PC-3 (cell line): ENCODE data around the gene LRRC51. TPM values are rescaled to one million over a fixed set of nuclear protein-coding genes. Genes with fewer than 3 reads are reported as not detected.

Experiments used
- ATAC-seq: fragments of 200-7000 bp; cut with Tn5 transposase; 2 replicates; pipeline ENCODE4 v1.9.1; 2020; ENCODE audit warnings: mild to moderate bottlenecking, moderate library complexity
- BruUV-seq: library from RNA; stranded (reverse); fragments of 400-500 nt; replicated peaks from 2 replicates; lab custom pipeline; 2021; lab: Mats Ljungman, UMichigan
- CTCF ChIA-PET: fragments of 300-600 bp; sonication (Branson Sonifier 250); formaldehyde crosslinking; loops from one replicate; lab custom pipeline; 2022; ENCODE audit warnings: antibody characterized with exemption; lab: Charles Lee
- POLR2A ChIA-PET: fragments of 300-600 bp; sonication (Branson Sonifier 250); formaldehyde crosslinking; loops from one replicate; lab custom pipeline; 2022; ENCODE audit warnings: antibody characterized with exemption; ENCODE audit not compliant: unreplicated experiment; lab: Charles Lee
- DNase-seq: peaks from one replicate; pipeline ENCODE4 v3.0.0-alpha.2; 2015
- H2AFZ ChIP-seq: fragments of 300-600 bp; sonication (generic); 2 replicates; pipeline ENCODE4 v1.6.0; 2016; ENCODE audit warnings: antibody characterized with exemption, low read length
- H3F3A ChIP-seq: fragments of 300-600 bp; sonication (generic); one replicate; pipeline ENCODE4 v1.6.0; 2017; ENCODE audit warnings: antibody characterized with exemption, low read length, control low read depth, mild to moderate bottlenecking; ENCODE audit not compliant: unreplicated experiment
- H3K27ac ChIP-seq: fragments of 300-600 bp; sonication (generic); 2 replicates; pipeline ENCODE4 v1.5.1; 2016; ENCODE audit warnings: mild to moderate bottlenecking, low read length
- H3K27me3 ChIP-seq: fragments of 300-600 bp; sonication (generic); 2 replicates; pipeline ENCODE4 v1.6.1; 2016; ENCODE audit warnings: low read length, mixed read lengths
- H3K36me3 ChIP-seq: fragments of 300-600 bp; sonication (generic); 2 replicates; pipeline ENCODE4 v1.6.1; 2016; ENCODE audit warnings: low read depth, mixed run types, low read length, mixed read lengths
- H3K4me1 ChIP-seq: fragments of 300-600 bp; sonication (generic); 2 replicates; pipeline ENCODE4 v1.5.1; 2016; ENCODE audit warnings: low read length; ENCODE audit not compliant: insufficient read depth
- H3K4me2 ChIP-seq: fragments of 300-600 bp; sonication (generic); 2 replicates; pipeline ENCODE4 v1.6.0; 2016; ENCODE audit warnings: low read length
- H3K4me3 ChIP-seq: fragments of 300-600 bp; sonication (generic); 2 replicates; pipeline ENCODE4 v1.5.1; 2016; ENCODE audit warnings: mild to moderate bottlenecking, low read length, mixed read lengths
- H3K79me2 ChIP-seq: fragments of 300-600 bp; sonication (generic); 2 replicates; pipeline ENCODE4 v1.6.1; 2017; ENCODE audit warnings: low read length, mixed read lengths
- H3K9ac ChIP-seq: fragments of 300-600 bp; sonication (generic); 2 replicates; pipeline ENCODE4 v1.6.0; 2016; ENCODE audit warnings: mild to moderate bottlenecking, low read length
- H3K9me2 ChIP-seq: fragments of 300-600 bp; sonication (generic); replicated peaks from 2 replicates; pipeline ENCODE4 v1.6.1; 2016; ENCODE audit warnings: mixed run types, low read length, mixed read lengths
- H3K9me3 ChIP-seq: fragments of 300-600 bp; sonication (generic); 2 replicates; pipeline ENCODE4 v1.6.1; 2016; ENCODE audit warnings: low read length, mixed read lengths
- H4K20me1 ChIP-seq: fragments of 300-600 bp; sonication (generic); 2 replicates; pipeline ENCODE4 v1.6.1; 2016; ENCODE audit warnings: low read length, mixed read lengths
- EZH2 ChIP-seq: fragments of 300-600 bp; sonication (generic); IDR thresholded peaks from one replicate; pipeline ENCODE4 v1.6.1; 2017; ENCODE audit warnings: antibody characterized with exemption, mild to moderate bottlenecking, low read length; ENCODE audit not compliant: unreplicated experiment
- EZH2phosphoT487 ChIP-seq: fragments of 300-600 bp; sonication (generic); IDR thresholded peaks from 2 replicates; pipeline ENCODE4 v1.6.1; 2018; ENCODE audit warnings: mild to moderate bottlenecking, antibody characterized with exemption, low read length, borderline replicate concordance
- intact Hi-C: fragments of 100-400 bp; cut with micrococcal nuclease; formaldehyde crosslinking; loops from 2 replicates; pipeline ENCODE4 v1.9.0; 2023
- total RNA-seq: library from RNA; depleted of rRNA; stranded (reverse); fragments of >200 nt; gene quantifications from 2 replicates; pipeline ENCODE4 v1.2.3, GENCODE V29; 2014
- TF ChIP-seq, protein P1 (sequence below): fragments of 300-600 bp; sonication (generic); conservative IDR thresholded peaks from 2 replicates; pipeline ENCODE4 v1.5.1; 2017; ENCODE audit warnings: antibody characterized with exemption, low read depth, mild to moderate bottlenecking, low read length

LRRC51 gene
- total RNA-seq, 1 experiment from 2014 or later: 5.8 TPM

DNA sequence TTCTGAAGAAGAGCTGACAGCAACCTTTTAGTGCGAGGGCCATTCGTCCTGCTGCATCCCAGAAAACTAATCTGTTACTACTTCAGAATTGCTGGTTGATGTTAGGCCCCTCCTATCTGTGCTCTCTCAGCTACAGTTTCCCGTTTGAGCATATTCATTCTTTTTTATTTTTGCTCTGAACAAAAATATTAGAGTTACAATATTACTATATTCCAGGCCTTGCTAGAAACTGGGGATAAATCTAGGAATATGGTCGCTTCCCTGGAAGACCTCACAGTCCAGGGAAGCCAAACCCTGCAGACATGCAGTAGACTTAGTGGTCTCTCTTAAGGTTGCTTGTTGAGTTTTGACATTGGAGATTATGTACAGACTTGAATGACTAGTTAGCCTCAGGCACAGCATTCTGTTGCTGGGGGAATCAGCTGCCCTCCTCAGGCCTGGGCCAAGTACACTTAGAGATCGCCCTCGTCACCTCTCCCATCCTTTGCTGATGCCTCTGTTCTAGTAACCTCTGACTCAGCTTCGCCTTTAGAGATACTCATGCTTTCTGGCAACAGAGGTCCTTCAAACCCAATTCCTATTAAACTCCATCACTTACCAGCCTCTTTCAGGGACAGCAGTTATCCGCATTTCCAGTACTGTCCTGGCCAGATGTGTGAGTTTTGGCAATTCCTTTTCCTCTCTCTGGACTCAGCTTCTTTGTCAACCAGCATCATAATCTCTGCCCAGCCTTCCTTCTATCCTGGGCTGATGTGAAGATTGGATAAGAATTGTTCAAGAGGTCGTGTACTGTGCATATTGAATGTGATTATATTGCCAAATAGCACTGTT lies 32.5 kb downstream of the LRRC51 start:
- Histone ChIP-seq H3K9me3 (no peaks in the 10 kb centered on the region), H4K20me1 (no peaks in the 10 kb centered on the region), H3K79me2 (no peaks in the 10 kb centered on the region), H3K36me3 (no peaks in the 10 kb centered on the region; the same call in 1 of the 2 replicates), H3K4me1 (peaks cover 17% of the 10 kb centered on the region), H3K27me3 (no peaks in the 10 kb centered on the region), H2AFZ (peak overlapping the region; percentile 73), H3K9ac (peak overlapping the region; percentile 93), H3K4me3 (peak overlapping the region; percentile 69), H3K4me2 (peak overlapping the region; percentile 72), H3K27ac (peak overlapping the region; percentile 88), H3K9me2 (no peaks in the 10 kb centered on the region), H3F3A (no peaks in the 10 kb centered on the region)
- POLR2A ChIA-PET: no interaction called here
- TSS peak; percentile 99 for BruUV-seq
- no peak for DNase-seq
- intact Hi-C loops: loop anchor here (1.0 to 2.0 kb wide), 4 partner anchors 10 to 110 kb away; partner anchors contain the start of genes LAMTOR1, LRRC51 and NUMA1
- TF ChIP-seq EZH2phosphoT487 (no peak), EZH2 (no peak)
- TF ChIP-seq, protein P1, sequence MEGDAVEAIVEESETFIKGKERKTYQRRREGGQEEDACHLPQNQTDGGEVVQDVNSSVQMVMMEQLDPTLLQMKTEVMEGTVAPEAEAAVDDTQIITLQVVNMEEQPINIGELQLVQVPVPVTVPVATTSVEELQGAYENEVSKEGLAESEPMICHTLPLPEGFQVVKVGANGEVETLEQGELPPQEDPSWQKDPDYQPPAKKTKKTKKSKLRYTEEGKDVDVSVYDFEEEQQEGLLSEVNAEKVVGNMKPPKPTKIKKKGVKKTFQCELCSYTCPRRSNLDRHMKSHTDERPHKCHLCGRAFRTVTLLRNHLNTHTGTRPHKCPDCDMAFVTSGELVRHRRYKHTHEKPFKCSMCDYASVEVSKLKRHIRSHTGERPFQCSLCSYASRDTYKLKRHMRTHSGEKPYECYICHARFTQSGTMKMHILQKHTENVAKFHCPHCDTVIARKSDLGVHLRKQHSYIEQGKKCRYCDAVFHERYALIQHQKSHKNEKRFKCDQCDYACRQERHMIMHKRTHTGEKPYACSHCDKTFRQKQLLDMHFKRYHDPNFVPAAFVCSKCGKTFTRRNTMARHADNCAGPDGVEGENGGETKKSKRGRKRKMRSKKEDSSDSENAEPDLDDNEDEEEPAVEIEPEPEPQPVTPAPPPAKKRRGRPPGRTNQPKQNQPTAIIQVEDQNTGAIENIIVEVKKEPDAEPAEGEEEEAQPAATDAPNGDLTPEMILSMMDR: no peak
- CTCF ChIA-PET: no interaction called here
- no peak for ATAC-seq

GRCh38 chr11:72114570-72114969 lies 33.9 kb downstream of the LRRC51 start:
- H3K4me3 ChIP-seq: no peak overlapping the region
- ATAC-seq (no peak), DNase-seq (no peak)
- ChIA-PET POLR2A (no interaction called here), CTCF (no interaction called here)
- H3K36me3 ChIP-seq: no peaks in the 10 kb centered on the region; the same call in 1 of the 2 replicates
- H3K4me1 ChIP-seq: peaks cover 17% of the 10 kb centered on the region
- H3F3A ChIP-seq: no peaks in the 10 kb centered on the region
- no peak overlapping the region for H3K4me2 ChIP-seq
- H3K9me2 ChIP-seq: no peaks in the 10 kb centered on the region
- no peaks in the 10 kb centered on the region for H3K79me2 ChIP-seq
- H3K27me3 ChIP-seq: no peaks in the 10 kb centered on the region
- BruUV-seq: no TSS peak
- no peak overlapping the region for H3K27ac ChIP-seq
- no peaks in the 10 kb centered on the region for H4K20me1 ChIP-seq
- TF ChIP-seq EZH2 (no peak), EZH2phosphoT487 (no peak)
- TF ChIP-seq, protein P1: no peak
- no peaks in the 10 kb centered on the region for H3K9me3 ChIP-seq
- no peak overlapping the region for H3K9ac ChIP-seq
- H2AFZ ChIP-seq: no peak overlapping the region
- intact Hi-C loops: no loop called here
